Activated CD4-positive, alpha-beta T cell treated with anti-CD3 and anti-CD28 coated beads, Interleukin-2, amount 10 ng/mL, durations not matched to agents 7 days and 5 days (primary cell): ENCODE results near the gene CHCHD1. TPM values are rescaled to one million over a fixed set of nuclear protein-coding genes. Genes with fewer than 3 reads are reported as not detected.
"Not testable (repeated sequence)": the region's sequence is repeated elsewhere in the genome, so short reads cannot be mapped to it uniquely, and the experiment has no call there.

Experiments used
- CTCF ChIA-PET: fragments of 350-600 bp; sonication (Branson Sonifier 250); formaldehyde crosslinking; loops from one replicate; lab custom pipeline; 2021; ENCODE audit warnings: antibody characterized with exemption; lab: Charles Lee
- POLR2A ChIA-PET: fragments of 350-600 bp; sonication (Branson Sonifier 250); formaldehyde crosslinking; loops from one replicate; lab custom pipeline; 2021; ENCODE audit warnings: antibody characterized with exemption; lab: Charles Lee
- DNase-seq: peaks from one replicate; pipeline ENCODE4 v3.0.0-alpha.2; 2020
- H3K27ac Mint-ChIP-seq: one replicate; pipeline ENCODE4 v1.8.0; 2021; ENCODE audit warnings: mild to moderate bottlenecking, moderate library complexity, mixed read lengths
- H3K27me3 Mint-ChIP-seq: one replicate; pipeline ENCODE4 v1.8.0; 2021; ENCODE audit warnings: mixed read lengths
- H3K36me3 Mint-ChIP-seq: one replicate; pipeline ENCODE4 v1.8.0; 2021; ENCODE audit warnings: low read depth, mixed read lengths
- H3K4me1 Mint-ChIP-seq: one replicate; pipeline ENCODE4 v1.8.0; 2021; ENCODE audit warnings: mixed read lengths
- H3K4me3 Mint-ChIP-seq: one replicate; pipeline ENCODE4 v1.8.0; 2021; ENCODE audit warnings: mild to moderate bottlenecking, moderate library complexity, mixed read lengths
- H3K9me3 Mint-ChIP-seq: one replicate; pipeline ENCODE4 v1.8.0; 2021; ENCODE audit warnings: mixed read lengths
- total RNA-seq, 2 experiments: library from RNA; stranded (reverse); gene quantifications; one replicate each; pipeline ENCODE4 v1.2.3, GENCODE V29; 2021

Gene CHCHD1
- 10 to 100 TPM; 22.3 to 27.4 TPM for total RNA-seq

DNA sequence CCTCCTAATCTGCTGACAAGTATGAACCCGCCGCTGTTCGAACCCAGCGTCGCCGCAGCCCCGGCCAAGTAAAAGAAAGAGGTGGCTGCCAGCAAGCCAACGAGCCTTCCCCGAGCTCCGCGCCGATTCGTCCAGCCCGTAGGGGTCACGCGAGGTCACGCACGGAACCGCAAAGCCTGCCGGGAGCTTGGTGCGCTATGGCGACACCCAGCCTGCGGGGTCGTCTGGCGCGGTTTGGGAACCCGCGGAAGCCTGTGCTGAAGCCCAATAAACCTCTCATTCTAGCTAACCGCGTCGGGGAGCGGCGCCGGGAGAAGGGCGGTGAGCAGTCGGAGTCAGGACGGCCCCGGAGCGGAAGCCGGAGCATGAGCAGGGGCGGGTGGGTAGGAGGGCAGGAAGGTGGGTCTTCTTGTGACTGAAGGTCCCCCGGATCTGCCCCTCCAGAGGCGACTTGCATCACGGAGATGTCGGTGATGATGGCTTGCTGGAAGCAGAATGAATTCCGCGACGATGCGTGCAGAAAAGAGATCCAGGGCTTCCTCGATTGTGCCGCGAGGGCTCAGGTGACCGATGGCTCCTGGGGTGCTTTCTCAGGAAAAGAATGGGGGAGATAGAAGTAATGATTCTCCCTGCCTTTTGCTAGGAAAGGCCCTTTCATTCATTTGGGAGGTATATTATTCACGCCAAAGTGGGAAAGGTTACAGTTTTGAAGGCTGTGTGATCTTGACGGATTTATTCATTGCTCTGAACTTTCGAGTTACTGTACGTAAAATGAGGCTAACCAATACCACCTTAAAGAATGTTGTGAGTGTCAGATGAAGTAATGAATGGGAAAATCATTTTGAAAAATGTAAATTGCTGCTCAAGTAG is at the start of gene CHCHD1:
Gene CHCHD1 (plus strand): TSS at position 170 of the 870 bp plus-strand sequence. CDS start 28 bp downstream, at position 198.
- H3K9me3 Mint-ChIP-seq = no peaks in the 10 kb centered on the region
- POLR2A ChIA-PET = interaction anchor here (1.0 to 2.1 kb wide), 3 partner anchors 9 to 23 kb away, joined by 3 to 9 read pairs (median 3); a partner anchor contains a TSS
- peaks cover 62% of the 10 kb centered on the region for H3K4me1 Mint-ChIP-seq
- H3K27me3 Mint-ChIP-seq = no peaks in the 10 kb centered on the region
- CTCF ChIA-PET = interaction anchor here (0.6 to 11.8 kb wide), 7 partner anchors 11 to 211 kb away, joined by 3 to 103 read pairs (median 4); partner anchors contain the start of gene SEC24C
- peak; percentile 95 for DNase-seq
- peaks cover 24% of the 10 kb centered on the region for H3K36me3 Mint-ChIP-seq
- peak within 1 kb of the TSS; percentile 98 for H3K27ac Mint-ChIP-seq
- H3K4me3 Mint-ChIP-seq = peak within 1 kb of the TSS; percentile 99

DNA sequence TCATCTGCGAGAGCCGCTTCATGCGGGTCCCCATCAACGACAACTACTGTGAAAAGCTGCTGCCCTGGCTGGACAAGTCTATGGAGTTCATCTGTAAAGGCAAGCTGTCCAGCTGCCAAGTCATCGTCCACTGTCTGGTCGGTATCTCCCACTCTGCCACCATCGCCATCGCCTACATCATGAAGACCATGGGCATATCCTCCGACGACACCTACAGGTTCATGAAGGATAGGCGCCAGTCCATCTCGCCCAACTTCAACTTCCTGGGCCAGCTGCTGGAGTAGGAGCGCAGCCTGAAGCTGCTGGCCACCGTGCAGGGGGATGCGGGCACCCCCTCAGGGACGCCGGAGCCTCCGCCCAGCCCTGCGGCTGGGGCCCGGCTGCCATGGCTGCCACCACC is 49.4 kb upstream of the CHCHD1 start:
- Mint-ChIP-seq H3K27me3 (no peaks in the 10 kb centered on the region), H3K4me1 (peaks cover 15% of the 10 kb centered on the region), H3K4me3 (no peak overlapping the region), H3K9me3 (no peaks in the 10 kb centered on the region), H3K27ac (no peak overlapping the region), H3K36me3 (peaks cover 10% of the 10 kb centered on the region)
- CTCF ChIA-PET = interaction anchor here (2.7 kb wide), 1 partner anchor 11 kb away, joined by 21 read pairs; the partner anchor contains the start of gene SEC24C
- POLR2A ChIA-PET = no interaction called here
- DNase-seq = no peak

DNA sequence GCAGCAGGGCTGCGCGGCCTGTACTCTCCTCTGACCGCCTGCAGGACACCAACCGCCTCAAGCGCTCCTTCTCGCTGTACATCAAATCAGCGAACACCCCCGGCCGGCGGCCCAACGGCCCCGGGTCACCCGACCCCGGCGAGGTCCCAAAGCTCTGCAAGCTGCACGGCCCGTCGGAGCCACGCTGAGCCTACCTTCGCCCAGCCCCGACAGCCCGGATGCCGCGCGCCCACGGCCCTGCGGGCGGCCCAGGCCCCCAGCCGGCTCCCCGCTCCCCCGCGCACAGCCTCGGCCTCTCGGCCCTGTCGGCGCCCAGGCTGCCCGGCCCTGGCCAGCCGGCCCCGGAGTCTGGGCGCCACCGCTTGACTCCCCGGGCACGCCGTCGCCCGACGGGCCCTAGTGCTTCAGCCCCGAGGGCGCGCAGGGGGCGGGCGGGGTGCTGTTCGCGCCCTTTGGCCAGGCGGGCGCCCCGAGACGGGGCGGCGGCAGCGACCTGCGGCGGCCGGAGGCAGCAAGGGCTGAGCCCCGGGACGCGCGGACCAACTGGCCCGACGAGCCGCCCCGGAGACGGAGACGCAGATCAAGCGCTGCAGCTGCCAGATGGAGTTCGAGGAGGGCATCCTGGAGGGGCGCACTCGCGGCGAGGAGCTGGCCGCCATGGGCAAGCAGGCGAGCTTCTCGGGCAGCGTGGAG is 48.8 kb upstream of the CHCHD1 start:
- H3K36me3 Mint-ChIP-seq = peaks cover 8% of the 10 kb centered on the region
- no peak overlapping the region for H3K27ac Mint-ChIP-seq
- peaks cover 15% of the 10 kb centered on the region for H3K4me1 Mint-ChIP-seq
- no peak for DNase-seq
- POLR2A ChIA-PET = no interaction called here
- CTCF ChIA-PET = interaction anchor here (1.0 to 2.7 kb wide), 2 partner anchors 10 kb away, joined by 6 to 21 read pairs; partner anchors contain the start of gene SEC24C
- no peaks in the 10 kb centered on the region for H3K27me3 Mint-ChIP-seq
- H3K9me3 Mint-ChIP-seq = no peaks in the 10 kb centered on the region
- H3K4me3 Mint-ChIP-seq = no peak overlapping the region

DNA sequence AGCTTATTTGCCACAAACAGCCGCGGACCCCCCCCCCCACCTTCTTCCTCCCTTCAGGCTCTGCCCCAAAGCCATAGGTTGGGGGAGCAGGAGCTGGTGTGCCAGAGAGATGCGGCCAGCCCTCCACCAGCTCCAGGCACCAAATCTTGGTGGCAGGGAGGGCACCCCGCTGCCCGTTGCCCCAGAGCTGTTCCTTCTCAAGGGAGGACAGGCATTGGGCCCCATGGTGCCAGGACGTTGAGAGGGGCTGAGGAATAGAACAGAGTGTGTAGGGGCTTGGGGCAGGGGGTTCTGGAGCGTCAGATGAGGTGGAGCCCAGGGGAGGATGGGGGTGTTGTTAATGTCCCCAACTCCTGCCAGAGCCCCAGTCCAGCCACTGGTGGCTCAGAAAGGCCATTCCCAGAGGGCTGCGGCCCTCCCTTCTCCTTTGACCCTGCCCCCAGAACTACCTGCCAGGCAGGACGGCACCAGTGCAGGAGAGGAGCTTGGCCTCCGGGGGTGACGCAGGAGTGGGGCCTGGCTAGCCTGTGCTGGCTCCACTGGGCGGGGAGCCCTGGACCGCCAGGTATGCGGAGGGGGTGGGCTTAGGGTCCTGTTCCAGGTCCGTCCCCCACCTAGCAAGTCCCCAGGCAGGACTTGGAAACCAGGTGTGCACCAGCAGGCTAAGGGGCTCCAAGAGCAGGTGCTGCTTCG is 47.7 kb upstream of the CHCHD1 start:
- ChIA-PET POLR2A (interaction anchor here (0.7 kb wide), 1 partner anchor 239 kb away, joined by 3 read pairs; no protein-coding TSS in a partner anchor), CTCF (interaction anchor here (1.0 kb wide), 1 partner anchor 9 kb away, joined by 6 read pairs; the partner anchor contains the start of gene SEC24C)
- Mint-ChIP-seq H3K36me3 (peaks cover 8% of the 10 kb centered on the region), H3K27me3 (no peaks in the 10 kb centered on the region), H3K4me1 (peaks cover 14% of the 10 kb centered on the region), H3K4me3 (no peak overlapping the region), H3K9me3 (no peaks in the 10 kb centered on the region), H3K27ac (no peak overlapping the region)
- DNase-seq = no peak

DNA sequence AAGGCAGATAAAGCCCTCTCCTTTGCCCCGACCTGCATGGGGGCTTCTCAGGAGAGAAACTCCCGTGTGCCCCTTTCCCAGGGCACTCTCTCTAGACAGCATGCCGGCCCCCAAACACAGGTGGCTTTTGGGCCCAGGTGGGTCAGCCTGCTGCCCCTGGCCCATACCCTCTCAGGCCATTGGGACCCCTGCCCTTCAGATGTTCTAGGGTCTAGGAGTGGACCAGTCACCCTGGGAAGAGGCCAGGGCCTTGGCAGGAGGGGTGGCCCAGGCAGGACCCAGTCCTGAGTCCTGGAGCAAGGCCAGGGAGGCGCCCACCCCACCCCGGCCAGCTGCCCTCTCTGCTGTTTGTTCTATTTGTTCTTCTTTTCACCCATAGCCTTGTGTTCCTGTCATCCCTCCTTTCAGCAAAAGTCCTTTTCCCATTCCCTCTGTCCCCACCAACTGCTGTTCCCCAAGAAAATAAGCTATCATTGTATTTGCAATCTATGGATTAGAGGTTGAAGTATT is 47.0 kb upstream of the CHCHD1 start:
- H3K27ac Mint-ChIP-seq = no peak overlapping the region
- ChIA-PET POLR2A (no interaction called here), CTCF (no interaction called here)
- H3K4me1 Mint-ChIP-seq = peaks cover 10% of the 10 kb centered on the region
- H3K9me3 Mint-ChIP-seq = no peaks in the 10 kb centered on the region
- H3K36me3 Mint-ChIP-seq = peaks cover 10% of the 10 kb centered on the region
- H3K27me3 Mint-ChIP-seq = no peaks in the 10 kb centered on the region
- no peak for DNase-seq
- H3K4me3 Mint-ChIP-seq = no peak overlapping the region

DNA sequence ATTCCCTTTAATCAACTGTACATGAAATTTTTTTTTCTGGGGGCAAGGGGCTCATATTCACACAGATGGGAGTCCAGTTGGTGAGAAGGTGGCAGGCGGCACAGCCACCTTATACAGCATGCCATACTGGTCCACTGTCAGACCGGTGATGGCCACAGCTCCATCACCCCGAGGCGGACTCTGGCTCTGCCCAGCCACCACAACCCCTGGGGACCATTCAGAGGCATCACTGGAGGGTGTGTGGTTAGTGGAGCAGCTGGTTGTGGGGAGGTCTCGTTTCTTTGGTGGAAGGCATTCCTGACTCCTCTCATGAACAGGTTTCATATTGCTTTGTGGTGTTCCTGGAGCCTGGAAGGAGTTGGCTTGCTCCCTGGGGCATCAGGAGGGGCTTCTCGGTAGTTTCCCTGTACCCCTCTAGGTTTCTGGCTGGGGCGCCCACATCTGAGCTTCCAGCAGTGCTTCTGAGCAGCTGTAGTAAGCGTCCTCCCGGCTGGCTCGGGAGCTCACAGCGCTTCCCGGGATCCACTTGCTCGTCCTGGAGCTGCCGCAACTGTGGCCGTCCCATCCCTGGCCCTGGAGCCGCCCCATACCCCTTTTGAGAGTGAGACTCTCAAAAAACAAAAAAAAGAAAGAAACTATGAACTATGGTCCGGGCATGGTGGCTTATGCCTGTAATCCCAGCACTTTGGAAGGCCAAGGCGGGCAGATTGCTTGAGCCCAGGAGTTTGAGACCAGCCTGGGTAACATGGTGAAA is 41.2 kb upstream of the CHCHD1 start:
- H3K4me3 Mint-ChIP-seq, H3K9me3 Mint-ChIP-seq, H3K27me3 Mint-ChIP-seq, H3K27ac Mint-ChIP-seq, DNase-seq, POLR2A ChIA-PET: not testable (repeated sequence)
- Mint-ChIP-seq H3K4me1 (peaks cover 22% of the 10 kb centered on the region), H3K36me3 (peaks cover 14% of the 10 kb centered on the region)
- CTCF ChIA-PET = interaction anchor here (0.8 kb wide), 1 partner anchor 9 kb away, joined by 3 read pairs; no protein-coding TSS in a partner anchor

DNA sequence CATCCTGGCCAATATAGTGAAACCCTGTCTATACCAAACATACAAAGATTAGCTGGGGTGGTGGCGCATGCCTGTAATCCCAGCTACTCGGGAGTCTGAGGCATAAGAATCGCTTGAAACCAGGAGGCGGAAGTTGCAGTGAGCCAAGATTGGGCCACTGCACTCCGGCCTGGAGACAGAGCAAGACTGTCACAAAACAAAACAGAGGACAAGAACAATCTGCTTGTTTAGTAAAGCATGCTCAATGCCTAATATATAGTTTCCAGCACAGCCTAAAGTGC is 39.5 kb upstream of the CHCHD1 start:
- Mint-ChIP-seq H3K9me3 (no peaks in the 10 kb centered on the region), H3K4me3 (no peak overlapping the region)
- POLR2A ChIA-PET = no interaction called here

DNA sequence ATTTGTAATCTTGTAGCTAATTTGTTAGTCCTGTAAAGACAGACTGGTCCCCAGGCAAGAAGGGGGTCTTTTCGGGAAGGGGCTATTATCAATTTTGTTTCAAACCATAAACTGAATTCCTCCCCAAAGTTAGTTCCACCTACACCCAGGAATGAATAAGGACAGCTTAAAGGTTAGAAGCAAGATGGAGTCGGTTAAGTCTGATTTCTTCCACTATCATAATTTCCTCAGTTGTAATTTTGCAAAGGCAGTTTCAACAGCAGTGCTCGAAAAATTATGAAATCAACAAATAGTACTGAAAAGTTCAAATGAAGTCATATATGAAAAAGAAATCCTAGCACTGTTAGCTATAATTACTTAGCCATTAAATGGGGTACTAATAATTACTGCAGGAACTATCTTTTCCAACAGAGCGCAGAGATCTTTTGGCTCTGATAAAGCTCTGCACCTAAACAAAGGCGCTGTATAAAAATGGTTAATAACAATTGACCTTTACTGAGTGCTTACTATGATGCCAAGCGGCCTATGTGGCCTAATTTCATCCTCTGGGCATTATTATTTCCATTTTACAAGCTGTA is 38.4 kb upstream of the CHCHD1 start:
- Mint-ChIP-seq H3K9me3 (no peaks in the 10 kb centered on the region), H3K27ac (peak overlapping the region; percentile 100), H3K4me1 (peaks cover 32% of the 10 kb centered on the region), H3K4me3 (peak overlapping the region; percentile 100), H3K36me3 (peaks cover 22% of the 10 kb centered on the region), H3K27me3 (no peaks in the 10 kb centered on the region)
- CTCF ChIA-PET = interaction anchor here (0.7 to 3.2 kb wide), 8 partner anchors 10 to 214 kb away, joined by 3 to 21 read pairs (median 5); partner anchors contain the start of gene CHCHD1
- no peak for DNase-seq
- POLR2A ChIA-PET = no interaction called here

More for the DNA sequence above, 39.5 kb upstream of the CHCHD1 start:
- Mint-ChIP-seq H3K27ac (no peak overlapping the region), H3K36me3 (peaks cover 22% of the 10 kb centered on the region), H3K27me3 (no peaks in the 10 kb centered on the region), H3K4me1 (peaks cover 31% of the 10 kb centered on the region)
- CTCF ChIA-PET = interaction anchor here (0.6 to 3.2 kb wide), 3 partner anchors 9 to 167 kb away, joined by 4 to 21 read pairs (median 6); no protein-coding TSS in a partner anchor
- DNase-seq = no peak

DNA sequence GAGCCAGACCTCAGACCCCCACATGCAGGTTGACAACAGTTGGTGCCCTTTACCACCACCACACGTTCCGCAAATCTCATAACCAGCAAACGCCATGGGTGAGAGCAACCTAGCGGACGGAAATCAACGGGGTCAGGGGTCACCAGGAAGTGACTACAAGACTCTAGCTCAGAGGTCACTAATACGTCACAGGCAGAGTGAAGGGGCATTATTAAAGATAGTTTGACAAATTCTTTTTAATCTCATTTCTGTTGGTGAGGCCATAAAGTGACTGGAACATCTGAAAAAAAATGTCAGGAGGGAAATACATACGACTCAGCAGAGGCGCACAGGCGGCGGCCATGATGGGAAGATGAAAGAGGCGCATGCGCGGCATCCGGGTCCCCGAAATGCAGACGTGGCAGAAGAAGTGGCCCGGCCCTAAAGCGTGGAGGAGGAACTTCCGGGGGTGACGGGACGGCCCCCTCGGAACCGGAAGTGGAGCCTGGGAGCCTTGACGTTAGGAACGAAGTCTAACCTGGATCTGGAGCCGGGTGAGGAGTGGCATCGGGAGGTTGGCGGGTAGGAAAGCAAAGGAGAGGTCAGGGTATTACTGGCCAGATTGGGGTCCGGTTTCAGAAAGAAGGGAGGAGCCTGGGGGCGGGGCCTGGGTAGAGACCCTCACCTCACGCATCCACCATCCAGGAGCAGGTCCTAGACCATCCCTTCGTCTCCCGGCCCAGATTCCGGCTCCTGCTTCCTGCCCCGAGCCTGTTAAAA is 37.8 kb upstream of the CHCHD1 start, which contains the start of gene SEC24C:
Gene SEC24C (plus strand): TSS at position 468 of the 759 bp plus-strand sequence. CDS start 2,461 bp downstream, outside the sequence.
- peak; percentile 97 for DNase-seq
- CTCF ChIA-PET = interaction anchor here (0.7 to 3.2 kb wide), 8 partner anchors 9 to 183 kb away, joined by 3 to 21 read pairs (median 5); partner anchors contain the start of gene CHCHD1
- H3K4me1 Mint-ChIP-seq = peaks cover 35% of the 10 kb centered on the region
- peak within 1 kb of the TSS; percentile 100 for H3K4me3 Mint-ChIP-seq
- H3K27me3 Mint-ChIP-seq = no peaks in the 10 kb centered on the region
- peaks cover 25% of the 10 kb centered on the region for H3K36me3 Mint-ChIP-seq
- H3K9me3 Mint-ChIP-seq = no peaks in the 10 kb centered on the region
- POLR2A ChIA-PET = interaction anchor here (1.1 kb wide), 1 partner anchor 15 kb away, joined by 3 read pairs; no protein-coding TSS in a partner anchor
- peak within 1 kb of the TSS; percentile 100 for H3K27ac Mint-ChIP-seq

DNA sequence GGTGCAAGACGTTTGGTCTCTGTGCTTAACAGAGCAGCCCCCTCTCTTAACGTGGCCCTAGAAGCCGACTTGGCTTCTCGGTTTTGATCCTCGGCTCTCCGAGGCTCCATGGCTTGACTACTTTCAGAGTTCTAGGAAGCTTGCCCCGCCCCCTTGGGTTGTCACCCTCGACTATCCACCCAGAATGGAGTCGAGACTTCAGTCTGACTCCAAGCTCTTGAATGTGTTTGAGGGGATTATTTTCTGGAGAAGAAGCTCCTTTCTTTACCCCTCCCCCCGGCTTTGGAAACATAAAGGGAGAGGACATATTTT is 37.2 kb upstream of the CHCHD1 start:
- POLR2A ChIA-PET = interaction anchor here (1.1 kb wide), 1 partner anchor 14 kb away, joined by 3 read pairs; no protein-coding TSS in a partner anchor
- peaks cover 39% of the 10 kb centered on the region for H3K4me1 Mint-ChIP-seq

More for the DNA sequence above, 37.2 kb upstream of the CHCHD1 start:
- DNase-seq = peak; percentile 60
- Mint-ChIP-seq H3K4me3 (peak overlapping the region; percentile 100), H3K27me3 (no peaks in the 10 kb centered on the region), H3K36me3 (peaks cover 26% of the 10 kb centered on the region), H3K27ac (peak overlapping the region; percentile 100), H3K9me3 (no peaks in the 10 kb centered on the region)
- CTCF ChIA-PET = interaction anchor here (1.2 to 3.2 kb wide), 4 partner anchors 8 to 24 kb away, joined by 4 to 21 read pairs (median 8); no protein-coding TSS in a partner anchor
